Neural cell (in vitro differentiated cells): ENCODE measurements around the gene SECISBP2.

Source experiments
- CTCF ChIP-seq: fragments of 450-650 bp; IDR thresholded peaks from 2 replicates; pipeline ENCODE4 v1.5.1; 2014; ENCODE audit warnings: antibody characterized with exemption, mild to moderate bottlenecking, moderate library complexity; ENCODE audit not compliant: poor library complexity, severe bottlenecking
- POLR2AphosphoS5 ChIP-seq: IDR thresholded peaks from 2 replicates; pipeline ENCODE4 v1.6.1; 2012

- TF ChIP-seq CTCF (no peak), POLR2AphosphoS5 (no peak)
These were observed 48.4 kb downstream of the SECISBP2 start for GRCh38 chr9:89366711-89367110.
